Mesendoderm (in vitro differentiated cells): Measurements from ENCODE around the gene TEN1.

Experiments used
- DNase-seq: peaks from one replicate; pipeline ENCODE4 v3.0.0; 2013
- H2AK5ac ChIP-seq: 2 replicates; pipeline ENCODE4 v1.6.1; 2013; ENCODE audit warnings: low read length, inconsistent platforms
- H2BK120ac ChIP-seq: 2 replicates; pipeline ENCODE4 v1.6.1; 2013; ENCODE audit warnings: low read depth, mild to moderate bottlenecking, low read length, moderate library complexity, mixed read lengths
- H2BK15ac ChIP-seq: replicated peaks from 2 replicates; pipeline ENCODE4 v1.6.1; 2013; ENCODE audit warnings: low read depth, mild to moderate bottlenecking, moderate library complexity
- H2BK5ac ChIP-seq: 2 replicates; pipeline ENCODE4 v1.6.1; 2013; ENCODE audit warnings: low read length, inconsistent platforms
- H3K18ac ChIP-seq: 2 replicates; pipeline ENCODE4 v1.6.1; 2013; ENCODE audit warnings: mild to moderate bottlenecking, low read length, mixed read lengths
- H3K23ac ChIP-seq: one replicate; pipeline ENCODE4 v1.6.1; 2013; ENCODE audit warnings: low read length
- H3K27ac ChIP-seq: 2 replicates; pipeline ENCODE4 v1.5.1; 2013; ENCODE audit warnings: low read depth, mild to moderate bottlenecking, inconsistent platforms, low read length, moderate library complexity
- H3K27me3 ChIP-seq: 2 replicates; pipeline ENCODE4 v1.6.1; 2013; ENCODE audit warnings: low read length, control low read depth, mild to moderate bottlenecking, inconsistent platforms; ENCODE audit not compliant: insufficient read depth, poor library complexity
- H3K36me3 ChIP-seq: 2 replicates; pipeline ENCODE4 v1.6.1; 2013; ENCODE audit warnings: low read length, inconsistent platforms; ENCODE audit not compliant: control insufficient read depth, insufficient read depth
- H3K4ac ChIP-seq: one replicate; pipeline ENCODE4 v1.6.1; 2013; ENCODE audit warnings: low read depth, mild to moderate bottlenecking, low read length, moderate library complexity
- H3K4me1 ChIP-seq: 2 replicates; pipeline ENCODE4 v1.6.1; 2013; ENCODE audit warnings: low read depth, low read length, inconsistent platforms; ENCODE audit not compliant: control insufficient read depth
- H3K4me2 ChIP-seq: 2 replicates; pipeline ENCODE4 v1.6.1; 2013; ENCODE audit warnings: low read length
- H3K4me3 ChIP-seq: 2 replicates; pipeline ENCODE4 v1.5.1; 2013; ENCODE audit warnings: mild to moderate bottlenecking, low read length
- H3K56ac ChIP-seq: one replicate; pipeline ENCODE4 v1.6.1; 2013; ENCODE audit warnings: low read length
- H3K79me1 ChIP-seq: 2 replicates; pipeline ENCODE4 v1.6.1; 2013; ENCODE audit warnings: low read length, inconsistent platforms
- H3K79me2 ChIP-seq: 2 replicates; pipeline ENCODE4 v1.6.1; 2013; ENCODE audit warnings: mild to moderate bottlenecking, low read length; ENCODE audit not compliant: control insufficient read depth, insufficient read depth
- H3K9ac ChIP-seq: 2 replicates; pipeline ENCODE4 v1.6.1; 2013; ENCODE audit warnings: low read length, inconsistent platforms
- H4K5ac ChIP-seq: one replicate; pipeline ENCODE4 v1.6.1; 2013; ENCODE audit warnings: low read length
- H4K8ac ChIP-seq: one replicate; pipeline ENCODE4 v1.6.1; 2013; ENCODE audit warnings: low read depth, mild to moderate bottlenecking, control low read depth, low read length, moderate library complexity
- WGBS: extraction: QIAGEN DNeasy Blood & Tissue Kit; methylation state at CpG from one replicate; pipeline ENCODE4 v1.1.7; 2013; ENCODE audit warnings: low lambda C conversion rate, missing lambda C conversion rate; ENCODE audit not compliant: insufficient coverage; ENCODE audit errors: extremely low coverage; 5-methylcytosine and 5-hydroxymethylcytosine counted together

The TEN1 gene

GRCh38 chr17:76008630-76009425, 29.8 kb downstream of the TEN1 start:
- Histone ChIP-seq H2AK5ac (no peak overlapping the region), H3K79me1 (no peaks in the 10 kb centered on the region), H2BK120ac (no peak overlapping the region), H3K4me1 (no peaks in the 10 kb centered on the region), H2BK5ac (no peak overlapping the region), H3K79me2 (no peaks in the 10 kb centered on the region), H3K27ac (no peak overlapping the region), H3K9ac (no peak overlapping the region), H3K27me3 (no peaks in the 10 kb centered on the region), H4K5ac (no peak overlapping the region), H3K56ac (no peak overlapping the region), H3K4me3 (no peak overlapping the region), H3K23ac (no peak overlapping the region), H3K4ac (no peak overlapping the region), H4K8ac (no peak overlapping the region), H3K4me2 (no peak overlapping the region), H2BK15ac (no peak overlapping the region), H3K18ac (no peak overlapping the region), H3K36me3 (peaks cover 2% of the 10 kb centered on the region)
- WGBS, result no CpG with 5 or more reads among the region's 56 CpGs
- DNase-seq, result no peak

GRCh38 chr17:76009447-76009846, 30.4 kb downstream of the TEN1 start:
- Histone ChIP-seq H3K18ac (no peak overlapping the region), H3K4me2 (no peak overlapping the region), H3K36me3 (peaks cover 2% of the 10 kb centered on the region), H2BK15ac (no peak overlapping the region), H4K8ac (no peak overlapping the region), H3K4ac (no peak overlapping the region), H3K4me3 (no peak overlapping the region), H3K23ac (no peak overlapping the region), H3K27me3 (no peaks in the 10 kb centered on the region), H3K9ac (no peak overlapping the region), H3K79me2 (no peaks in the 10 kb centered on the region), H2BK120ac (no peak overlapping the region), H4K5ac (no peak overlapping the region), H3K56ac (no peak overlapping the region), H2BK5ac (no peak overlapping the region), H3K79me1 (no peaks in the 10 kb centered on the region), H3K4me1 (no peaks in the 10 kb centered on the region), H2AK5ac (no peak overlapping the region), H3K27ac (no peak overlapping the region)
- no peak for DNase-seq
- no CpG with 5 or more reads among the region's 20 CpGs for WGBS

- Histone ChIP-seq H3K27me3 (no peaks in the 10 kb centered on the region), H3K4me2 (no peak overlapping the region), H3K79me2 (no peaks in the 10 kb centered on the region), H3K23ac (no peak overlapping the region), H3K4me1 (no peaks in the 10 kb centered on the region), H3K36me3 (peaks cover 2% of the 10 kb centered on the region), H2BK120ac (no peak overlapping the region), H3K27ac (no peak overlapping the region), H4K5ac (no peak overlapping the region), H2BK15ac (no peak overlapping the region), H3K9ac (no peak overlapping the region), H3K4ac (no peak overlapping the region), H2BK5ac (no peak overlapping the region), H3K18ac (no peak overlapping the region), H3K56ac (no peak overlapping the region), H3K4me3 (no peak overlapping the region), H3K79me1 (no peaks in the 10 kb centered on the region), H2AK5ac (no peak overlapping the region), H4K8ac (no peak overlapping the region)
- WGBS, result no CpG with 5 or more reads among the region's 21 CpGs
- no peak for DNase-seq
Measured at GRCh38 chr17:76009969-76010661, 31.1 kb downstream of the TEN1 start.

DNA sequence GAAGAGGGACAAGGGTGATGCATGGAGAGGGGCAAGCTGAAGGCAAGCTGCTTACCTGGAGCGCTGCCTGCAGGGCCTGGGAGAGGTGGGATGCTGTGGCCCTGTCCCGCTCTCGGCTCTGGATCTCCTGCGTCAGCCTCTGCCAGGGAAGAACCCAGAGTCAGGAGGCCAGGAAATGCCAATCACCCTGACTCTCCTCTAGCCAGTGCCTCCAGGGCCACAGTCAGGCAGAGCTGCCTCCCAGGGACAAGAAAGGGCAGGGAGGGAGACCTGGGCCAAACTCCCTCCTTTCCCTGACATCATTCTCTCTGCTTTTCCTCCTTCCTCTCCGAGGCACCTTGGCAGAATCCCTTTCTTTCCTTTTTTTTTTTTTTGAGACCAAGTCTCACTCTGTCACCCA, 32.9 kb downstream of the TEN1 start:
- Histone ChIP-seq H3K79me1 (no peaks in the 10 kb centered on the region), H2BK5ac (no peak overlapping the region), H3K4me2 (no peak overlapping the region), H4K8ac (no peak overlapping the region), H3K27me3 (no peaks in the 10 kb centered on the region), H3K36me3 (no peaks in the 10 kb centered on the region), H2BK15ac (no peak overlapping the region), H3K27ac (no peak overlapping the region), H4K5ac (no peak overlapping the region), H3K79me2 (no peaks in the 10 kb centered on the region), H3K4ac (no peak overlapping the region), H3K4me1 (no peaks in the 10 kb centered on the region), H3K18ac (no peak overlapping the region), H2AK5ac (no peak overlapping the region), H3K56ac (no peak overlapping the region), H3K4me3 (no peak overlapping the region), H3K23ac (no peak overlapping the region), H2BK120ac (no peak overlapping the region), H3K9ac (no peak overlapping the region)
- WGBS, result no CpG with 5 or more reads among the region's 5 CpGs
- no peak for DNase-seq

DNA sequence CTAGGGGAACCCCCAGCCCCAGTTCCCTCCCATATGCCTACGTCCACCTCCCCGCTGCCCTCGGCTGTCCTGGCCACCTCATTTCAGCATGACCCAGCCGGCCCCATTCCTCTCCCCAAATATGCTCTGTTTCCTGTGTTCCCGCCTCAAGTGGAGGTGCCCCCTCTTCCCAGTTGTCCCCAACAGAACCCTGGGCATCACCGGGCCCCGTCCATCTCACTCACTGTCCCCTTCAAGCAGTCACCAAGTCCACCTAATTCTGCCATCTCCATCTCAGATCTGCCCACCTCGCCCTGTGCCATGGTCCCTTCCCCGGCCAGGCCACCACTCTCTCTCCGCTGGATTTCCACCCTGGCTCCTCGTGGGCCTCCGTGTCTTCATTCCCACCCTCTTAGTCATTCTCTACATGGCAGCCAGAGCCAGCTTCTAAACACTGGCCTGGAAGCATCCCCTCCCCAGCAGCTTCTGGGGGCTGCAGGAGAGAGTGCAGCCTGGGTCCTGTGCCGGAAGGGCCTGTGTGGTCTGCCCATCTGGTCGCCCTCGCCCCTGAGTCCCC, 34.4 kb downstream of the TEN1 start:
- no peak overlapping the region for H2BK15ac ChIP-seq
- no peak overlapping the region for H3K23ac ChIP-seq
- H3K4ac ChIP-seq, result no peak overlapping the region
- H3K18ac ChIP-seq, result no peak overlapping the region
- no peak overlapping the region for H3K9ac ChIP-seq
- no peaks in the 10 kb centered on the region for H3K79me1 ChIP-seq
- H4K5ac ChIP-seq, result no peak overlapping the region
- no peak overlapping the region for H3K4me2 ChIP-seq
- no peaks in the 10 kb centered on the region for H3K4me1 ChIP-seq
- no peak overlapping the region for H2BK5ac ChIP-seq
- H3K27ac ChIP-seq, result no peak overlapping the region
- H3K27me3 ChIP-seq, result no peaks in the 10 kb centered on the region
- H4K8ac ChIP-seq, result no peak overlapping the region
- H2BK120ac ChIP-seq, result no peak overlapping the region
- H2AK5ac ChIP-seq, result no peak overlapping the region
- H3K56ac ChIP-seq, result peak overlapping the region; percentile 15
- DNase-seq, result no peak
- no CpG with 5 or more reads among the region's 15 CpGs for WGBS
- H3K79me2 ChIP-seq, result no peaks in the 10 kb centered on the region
- H3K4me3 ChIP-seq, result no peak overlapping the region
- H3K36me3 ChIP-seq, result no peaks in the 10 kb centered on the region
